HepG2 (cell line): Measurements from ENCODE around the gene PPP4R1. TPM values are rescaled to one million over a fixed set of nuclear protein-coding genes. Genes with fewer than 3 reads are reported as not detected.

Experiments
- NFE2L1 ChIP-seq: sonication (generic); formaldehyde crosslinking; IDR thresholded peaks from 2 replicates; pipeline ENCODE4 v1.4.0; 2020; ENCODE audit warnings: missing genetic modification reagents, mild to moderate bottlenecking, borderline replicate concordance
- RBAK ChIP-seq: sonication (generic); formaldehyde crosslinking; IDR thresholded peaks from 2 replicates; pipeline ENCODE4 v1.5.1; 2020; ENCODE audit warnings: mild to moderate bottlenecking, missing genetic modification reagents
- ZNF501 ChIP-seq: sonication (generic); formaldehyde crosslinking; IDR thresholded peaks from 2 replicates; pipeline ENCODE4 v1.5.1; 2020; ENCODE audit warnings: mild to moderate bottlenecking, moderate library complexity, missing genetic modification reagents
- ZSCAN30 ChIP-seq: sonication (generic); formaldehyde crosslinking; IDR thresholded peaks from 2 replicates; pipeline ENCODE4 v1.5.0; 2020; ENCODE audit warnings: mild to moderate bottlenecking, missing genetic modification reagents
- polyA plus RNA-seq, 8 experiments: library from polyadenylated mRNA; depleted of rRNA in 3 of 8; stranded (reverse) in 7 of 8; unstranded in 1 of 8; fragments of >200 nt; fragmentation: Illumina TruSeq in 4 of 8; extraction: Trizol in 4 of 8; gene quantifications; 2 replicates each; pipeline versions ENCODE4 v1.2.1 to v1.2.3, GENCODE V29; 2011 to 2016; ENCODE audit warnings: low read depth in 4 of 8, missing spikeins in 1 of 8, mixed read lengths in 1 of 8; ENCODE audit not compliant: insufficient read depth in 1 of 8
- total RNA-seq, 5 experiments: library from RNA; depleted of rRNA; stranded (reverse); fragments of >200 nt; fragmentation: Illumina TruSeq; extraction: Trizol; gene quantifications; 2 replicates each; pipeline ENCODE4 v1.2.3, GENCODE V29; 2016; ENCODE audit warnings: low read depth in 1 of 5
- TF ChIP-seq, protein P1 (sequence below): sonication (generic); formaldehyde crosslinking; IDR thresholded peaks from 2 replicates; pipeline ENCODE4 v1.5.0; 2020; ENCODE audit warnings: mild to moderate bottlenecking, missing genetic modification reagents, borderline replicate concordance
- TF ChIP-seq, protein P2 (sequence below): sonication (generic); formaldehyde crosslinking; IDR thresholded peaks from 2 replicates; pipeline ENCODE4 v1.8.0; 2022; ENCODE audit warnings: missing genetic modification reagents, mild to moderate bottlenecking, borderline replicate concordance
- TF ChIP-seq, protein P3 (sequence below): sonication (generic); formaldehyde crosslinking; IDR thresholded peaks from 2 replicates; pipeline ENCODE4 v1.5.0; 2020; ENCODE audit warnings: missing genetic modification reagents
- TF ChIP-seq, protein P4 (sequence below): sonication (generic); formaldehyde crosslinking; IDR thresholded peaks from 2 replicates; pipeline ENCODE4 v1.5.0; 2020; ENCODE audit warnings: missing genetic modification reagents

The PPP4R1 gene
- total and polyA plus RNA-seq, 2 of the 13 experiments (the other 11 are each of a cell fraction or from before 2014, with no cell fraction given), result 66.5 to 72.4 TPM

GRCh38 chr18:9606039-9606438 is 8.3 kb downstream of the PPP4R1 start (continued):
- TF ChIP-seq, protein P1, sequence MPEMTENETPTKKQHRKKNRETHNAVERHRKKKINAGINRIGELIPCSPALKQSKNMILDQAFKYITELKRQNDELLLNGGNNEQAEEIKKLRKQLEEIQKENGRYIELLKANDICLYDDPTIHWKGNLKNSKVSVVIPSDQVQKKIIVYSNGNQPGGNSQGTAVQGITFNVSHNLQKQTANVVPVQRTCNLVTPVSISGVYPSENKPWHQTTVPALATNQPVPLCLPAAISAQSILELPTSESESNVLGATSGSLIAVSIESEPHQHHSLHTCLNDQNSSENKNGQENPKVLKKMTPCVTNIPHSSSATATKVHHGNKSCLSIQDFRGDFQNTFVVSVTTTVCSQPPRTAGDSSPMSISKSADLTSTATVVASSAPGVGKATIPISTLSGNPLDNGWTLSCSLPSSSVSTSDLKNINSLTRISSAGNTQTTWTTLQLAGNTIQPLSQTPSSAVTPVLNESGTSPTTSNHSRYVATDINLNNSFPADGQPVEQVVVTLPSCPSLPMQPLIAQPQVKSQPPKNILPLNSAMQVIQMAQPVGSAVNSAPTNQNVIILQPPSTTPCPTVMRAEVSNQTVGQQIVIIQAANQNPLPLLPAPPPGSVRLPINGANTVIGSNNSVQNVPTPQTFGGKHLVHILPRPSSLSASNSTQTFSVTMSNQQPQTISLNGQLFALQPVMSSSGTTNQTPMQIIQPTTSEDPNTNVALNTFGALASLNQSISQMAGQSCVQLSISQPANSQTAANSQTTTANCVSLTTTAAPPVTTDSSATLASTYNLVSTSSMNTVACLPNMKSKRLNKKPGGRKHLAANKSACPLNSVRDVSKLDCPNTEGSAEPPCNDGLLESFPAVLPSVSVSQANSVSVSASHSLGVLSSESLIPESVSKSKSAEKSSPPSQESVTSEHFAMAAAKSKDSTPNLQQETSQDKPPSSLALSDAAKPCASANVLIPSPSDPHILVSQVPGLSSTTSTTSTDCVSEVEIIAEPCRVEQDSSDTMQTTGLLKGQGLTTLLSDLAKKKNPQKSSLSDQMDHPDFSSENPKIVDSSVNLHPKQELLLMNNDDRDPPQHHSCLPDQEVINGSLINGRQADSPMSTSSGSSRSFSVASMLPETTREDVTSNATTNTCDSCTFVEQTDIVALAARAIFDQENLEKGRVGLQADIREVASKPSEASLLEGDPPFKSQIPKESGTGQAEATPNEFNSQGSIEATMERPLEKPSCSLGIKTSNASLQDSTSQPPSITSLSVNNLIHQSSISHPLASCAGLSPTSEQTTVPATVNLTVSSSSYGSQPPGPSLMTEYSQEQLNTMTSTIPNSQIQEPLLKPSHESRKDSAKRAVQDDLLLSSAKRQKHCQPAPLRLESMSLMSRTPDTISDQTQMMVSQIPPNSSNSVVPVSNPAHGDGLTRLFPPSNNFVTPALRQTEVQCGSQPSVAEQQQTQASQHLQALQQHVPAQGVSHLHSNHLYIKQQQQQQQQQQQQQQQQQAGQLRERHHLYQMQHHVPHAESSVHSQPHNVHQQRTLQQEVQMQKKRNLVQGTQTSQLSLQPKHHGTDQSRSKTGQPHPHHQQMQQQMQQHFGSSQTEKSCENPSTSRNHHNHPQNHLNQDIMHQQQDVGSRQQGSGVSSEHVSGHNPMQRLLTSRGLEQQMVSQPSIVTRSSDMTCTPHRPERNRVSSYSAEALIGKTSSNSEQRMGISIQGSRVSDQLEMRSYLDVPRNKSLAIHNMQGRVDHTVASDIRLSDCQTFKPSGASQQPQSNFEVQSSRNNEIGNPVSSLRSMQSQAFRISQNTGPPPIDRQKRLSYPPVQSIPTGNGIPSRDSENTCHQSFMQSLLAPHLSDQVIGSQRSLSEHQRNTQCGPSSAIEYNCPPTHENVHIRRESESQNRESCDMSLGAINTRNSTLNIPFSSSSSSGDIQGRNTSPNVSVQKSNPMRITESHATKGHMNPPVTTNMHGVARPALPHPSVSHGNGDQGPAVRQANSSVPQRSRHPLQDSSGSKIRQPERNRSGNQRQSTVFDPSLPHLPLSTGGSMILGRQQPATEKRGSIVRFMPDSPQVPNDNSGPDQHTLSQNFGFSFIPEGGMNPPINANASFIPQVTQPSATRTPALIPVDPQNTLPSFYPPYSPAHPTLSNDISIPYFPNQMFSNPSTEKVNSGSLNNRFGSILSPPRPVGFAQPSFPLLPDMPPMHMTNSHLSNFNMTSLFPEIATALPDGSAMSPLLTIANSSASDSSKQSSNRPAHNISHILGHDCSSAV (CRISPR knock-in tag), result no peak
- TF ChIP-seq ZSCAN30 (CRISPR knock-in tag) (no peak), RBAK (no peak), ZNF501 (no peak), NFE2L1 (CRISPR knock-in tag) (no peak)
- TF ChIP-seq, protein P2, sequence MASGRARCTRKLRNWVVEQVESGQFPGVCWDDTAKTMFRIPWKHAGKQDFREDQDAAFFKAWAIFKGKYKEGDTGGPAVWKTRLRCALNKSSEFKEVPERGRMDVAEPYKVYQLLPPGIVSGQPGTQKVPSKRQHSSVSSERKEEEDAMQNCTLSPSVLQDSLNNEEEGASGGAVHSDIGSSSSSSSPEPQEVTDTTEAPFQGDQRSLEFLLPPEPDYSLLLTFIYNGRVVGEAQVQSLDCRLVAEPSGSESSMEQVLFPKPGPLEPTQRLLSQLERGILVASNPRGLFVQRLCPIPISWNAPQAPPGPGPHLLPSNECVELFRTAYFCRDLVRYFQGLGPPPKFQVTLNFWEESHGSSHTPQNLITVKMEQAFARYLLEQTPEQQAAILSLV (CRISPR knock-in tag), result no peak
- TF ChIP-seq, protein P3, sequence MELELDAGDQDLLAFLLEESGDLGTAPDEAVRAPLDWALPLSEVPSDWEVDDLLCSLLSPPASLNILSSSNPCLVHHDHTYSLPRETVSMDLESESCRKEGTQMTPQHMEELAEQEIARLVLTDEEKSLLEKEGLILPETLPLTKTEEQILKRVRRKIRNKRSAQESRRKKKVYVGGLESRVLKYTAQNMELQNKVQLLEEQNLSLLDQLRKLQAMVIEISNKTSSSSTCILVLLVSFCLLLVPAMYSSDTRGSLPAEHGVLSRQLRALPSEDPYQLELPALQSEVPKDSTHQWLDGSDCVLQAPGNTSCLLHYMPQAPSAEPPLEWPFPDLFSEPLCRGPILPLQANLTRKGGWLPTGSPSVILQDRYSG (CRISPR knock-in tag), result no peak
- TF ChIP-seq, protein P4, sequence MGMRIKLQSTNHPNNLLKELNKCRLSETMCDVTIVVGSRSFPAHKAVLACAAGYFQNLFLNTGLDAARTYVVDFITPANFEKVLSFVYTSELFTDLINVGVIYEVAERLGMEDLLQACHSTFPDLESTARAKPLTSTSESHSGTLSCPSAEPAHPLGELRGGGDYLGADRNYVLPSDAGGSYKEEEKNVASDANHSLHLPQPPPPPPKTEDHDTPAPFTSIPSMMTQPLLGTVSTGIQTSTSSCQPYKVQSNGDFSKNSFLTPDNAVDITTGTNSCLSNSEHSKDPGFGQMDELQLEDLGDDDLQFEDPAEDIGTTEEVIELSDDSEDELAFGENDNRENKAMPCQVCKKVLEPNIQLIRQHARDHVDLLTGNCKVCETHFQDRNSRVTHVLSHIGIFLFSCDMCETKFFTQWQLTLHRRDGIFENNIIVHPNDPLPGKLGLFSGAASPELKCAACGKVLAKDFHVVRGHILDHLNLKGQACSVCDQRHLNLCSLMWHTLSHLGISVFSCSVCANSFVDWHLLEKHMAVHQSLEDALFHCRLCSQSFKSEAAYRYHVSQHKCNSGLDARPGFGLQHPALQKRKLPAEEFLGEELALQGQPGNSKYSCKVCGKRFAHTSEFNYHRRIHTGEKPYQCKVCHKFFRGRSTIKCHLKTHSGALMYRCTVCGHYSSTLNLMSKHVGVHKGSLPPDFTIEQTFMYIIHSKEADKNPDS (CRISPR knock-in tag), result no peak
